AG04449 (cell line): Measurements from ENCODE around the gene SEC11A.
A peak's percentile ranks its signal among the peaks of the same experiment; 100 is the strongest.

ENCODE experiments used
- CTCF ChIA-PET: fragments of 350-600 bp; formaldehyde crosslinking; extraction: SDS; loops from one replicate; lab custom pipeline; 2021; ENCODE audit warnings: antibody characterized with exemption; lab: Yijun Ruan, JAX
- POLR2A ChIA-PET: fragments of 400-600, 350-600 bp; formaldehyde crosslinking; extraction: SDS; loops from one replicate; lab custom pipeline; 2020; ENCODE audit warnings: antibody characterized with exemption, inconsistent platforms; lab: Yijun Ruan, JAX
- DNase-seq: peaks from one replicate; pipeline ENCODE4 v3.0.0-alpha.2; 2010; ENCODE audit warnings: low read depth, low spot score
- H3K4me3 ChIP-seq: 2 replicates; pipeline ENCODE4 v1.5.1; 2011; ENCODE audit warnings: low read depth, mild to moderate bottlenecking, control low read depth, low read length
- TF ChIP-seq, protein P1 (sequence below): IDR thresholded peaks from one replicate; pipeline ENCODE4 v1.5.1; 2011; ENCODE audit warnings: mild to moderate bottlenecking, moderate library complexity, low read length, control low read depth, inconsistent platforms; ENCODE audit not compliant: insufficient read depth; ENCODE audit errors: missing control alignments

The SEC11A gene

DNA sequence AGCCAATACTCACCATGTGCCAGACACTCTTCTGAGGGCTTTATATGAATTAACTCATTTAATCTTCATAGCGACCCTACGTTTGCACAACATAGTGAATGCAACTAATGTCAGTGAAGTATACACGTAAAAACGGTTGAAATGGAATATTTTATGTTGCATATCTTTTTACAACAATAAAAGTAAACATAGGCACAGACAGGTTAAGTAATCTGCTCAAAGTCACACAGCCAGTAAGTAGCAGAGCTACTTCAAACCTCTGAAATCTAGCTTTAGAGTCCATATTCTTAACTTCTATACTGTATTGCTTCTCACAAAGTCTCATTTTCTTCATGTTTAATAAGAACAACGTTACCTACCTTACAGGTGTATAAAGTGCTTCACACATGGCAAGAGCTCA lies 1.6 kb downstream of the SEC11A start:
- TF ChIP-seq, protein P1, sequence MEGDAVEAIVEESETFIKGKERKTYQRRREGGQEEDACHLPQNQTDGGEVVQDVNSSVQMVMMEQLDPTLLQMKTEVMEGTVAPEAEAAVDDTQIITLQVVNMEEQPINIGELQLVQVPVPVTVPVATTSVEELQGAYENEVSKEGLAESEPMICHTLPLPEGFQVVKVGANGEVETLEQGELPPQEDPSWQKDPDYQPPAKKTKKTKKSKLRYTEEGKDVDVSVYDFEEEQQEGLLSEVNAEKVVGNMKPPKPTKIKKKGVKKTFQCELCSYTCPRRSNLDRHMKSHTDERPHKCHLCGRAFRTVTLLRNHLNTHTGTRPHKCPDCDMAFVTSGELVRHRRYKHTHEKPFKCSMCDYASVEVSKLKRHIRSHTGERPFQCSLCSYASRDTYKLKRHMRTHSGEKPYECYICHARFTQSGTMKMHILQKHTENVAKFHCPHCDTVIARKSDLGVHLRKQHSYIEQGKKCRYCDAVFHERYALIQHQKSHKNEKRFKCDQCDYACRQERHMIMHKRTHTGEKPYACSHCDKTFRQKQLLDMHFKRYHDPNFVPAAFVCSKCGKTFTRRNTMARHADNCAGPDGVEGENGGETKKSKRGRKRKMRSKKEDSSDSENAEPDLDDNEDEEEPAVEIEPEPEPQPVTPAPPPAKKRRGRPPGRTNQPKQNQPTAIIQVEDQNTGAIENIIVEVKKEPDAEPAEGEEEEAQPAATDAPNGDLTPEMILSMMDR, result no peak
- ChIA-PET CTCF (interaction anchor here (1.1 to 2.1 kb wide), 2 partner anchors 10 to 58 kb away, joined by 5 to 9 read pairs; no protein-coding TSS in a partner anchor), POLR2A (interaction anchor here (1.2 kb wide), 1 partner anchor 17 kb away, joined by 3 read pairs; no protein-coding TSS in a partner anchor)
- peak overlapping the region; percentile 97 for H3K4me3 ChIP-seq
- no peak for DNase-seq

DNA sequence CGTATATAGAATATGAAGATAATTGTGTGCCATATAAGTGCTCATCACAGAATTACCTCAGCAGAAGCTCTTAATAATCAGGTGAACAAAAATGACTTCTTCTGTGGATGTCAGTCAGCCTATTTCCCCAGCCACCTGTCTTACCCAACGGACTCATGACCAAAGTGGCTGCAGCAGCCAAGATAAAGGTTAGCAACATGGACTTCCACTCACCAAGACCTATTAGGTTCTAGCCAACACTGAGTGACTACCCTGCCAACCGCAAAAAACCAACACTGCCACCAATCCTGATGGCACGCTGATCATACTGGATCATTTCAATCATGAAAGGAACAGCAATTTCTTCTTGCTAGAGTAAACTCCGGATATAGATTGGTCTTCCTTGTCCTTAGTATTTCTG lies 12.1 kb downstream of the SEC11A start:
- H3K4me3 ChIP-seq, result no peak overlapping the region
- POLR2A ChIA-PET, result interaction anchor here (1.1 kb wide), 1 partner anchor 12 kb away, joined by 3 read pairs; the partner anchor contains the start of gene SEC11A
- TF ChIP-seq, protein P1, result no peak
- DNase-seq, result no peak
- CTCF ChIA-PET, result interaction anchor here (1.1 to 1.8 kb wide), 3 partner anchors 10 to 12 kb away, joined by 3 to 5 read pairs (median 4); no protein-coding TSS in a partner anchor

DNA sequence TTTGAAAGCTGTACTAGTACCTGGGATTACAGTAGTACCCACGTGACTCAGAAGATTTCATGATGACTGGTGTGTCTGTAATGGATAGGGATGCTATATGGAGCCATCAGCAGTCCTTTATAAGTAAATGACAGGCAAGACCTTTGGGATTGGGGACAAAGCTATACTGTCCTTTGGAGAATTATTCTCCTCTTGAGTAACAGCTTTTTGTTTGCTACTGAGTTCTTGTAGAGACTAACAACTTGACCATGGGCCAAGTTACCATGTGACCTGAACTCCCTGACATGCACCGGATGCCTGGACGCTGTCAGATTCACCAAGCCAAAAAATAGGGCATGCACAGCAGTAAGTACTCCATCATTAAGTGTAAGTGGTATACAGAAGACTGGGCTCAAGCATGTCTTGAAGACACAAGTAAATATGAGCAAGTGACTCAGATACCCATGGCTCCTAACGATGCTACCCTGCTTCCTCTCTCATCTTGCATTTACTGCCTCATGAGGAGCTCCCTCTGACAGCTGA lies 12.9 kb downstream of the SEC11A start:
- no peak overlapping the region for H3K4me3 ChIP-seq
- CTCF ChIA-PET, result interaction anchor here (0.7 to 1.8 kb wide), 2 partner anchors 11 to 27 kb away, joined by 3 to 5 read pairs; no protein-coding TSS in a partner anchor
- TF ChIP-seq, protein P1, result no peak
- POLR2A ChIA-PET, result no interaction called here
- DNase-seq, result no peak

DNA sequence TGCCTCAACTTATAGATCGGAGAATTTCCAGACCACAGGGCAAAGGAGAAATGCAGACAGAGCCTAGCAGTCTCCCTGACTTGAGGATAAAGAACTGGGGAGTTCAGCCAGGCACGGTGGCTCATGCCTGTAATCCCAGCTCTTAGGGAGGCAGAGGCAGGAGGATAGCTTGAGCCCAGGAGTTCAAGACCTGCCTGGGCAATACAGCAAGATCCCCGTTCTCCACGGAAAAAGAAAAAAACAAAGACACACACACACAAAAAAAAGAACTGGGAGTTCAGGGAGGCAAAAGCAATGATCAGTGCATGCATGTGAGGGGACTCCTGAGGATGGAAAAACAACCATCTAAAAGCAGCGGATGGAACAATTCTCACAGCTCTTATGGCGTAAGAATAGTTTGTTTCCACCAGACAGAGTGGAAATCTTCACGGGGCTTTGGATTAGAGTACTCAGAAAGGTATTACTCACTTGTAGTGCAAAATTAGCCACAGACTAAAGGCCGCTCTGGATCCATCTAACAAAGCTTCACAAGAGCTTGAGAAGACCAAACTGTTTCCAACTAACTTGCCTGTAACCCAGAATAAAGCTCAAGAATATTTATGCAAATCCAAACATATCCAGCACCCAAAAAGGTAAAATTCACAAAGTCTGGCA lies 16.3 kb downstream of the SEC11A start:
- ChIA-PET POLR2A (no interaction called here), CTCF (no interaction called here)
- H3K4me3 ChIP-seq, result no peak overlapping the region
- TF ChIP-seq, protein P1, result no peak
- no peak for DNase-seq

DNA sequence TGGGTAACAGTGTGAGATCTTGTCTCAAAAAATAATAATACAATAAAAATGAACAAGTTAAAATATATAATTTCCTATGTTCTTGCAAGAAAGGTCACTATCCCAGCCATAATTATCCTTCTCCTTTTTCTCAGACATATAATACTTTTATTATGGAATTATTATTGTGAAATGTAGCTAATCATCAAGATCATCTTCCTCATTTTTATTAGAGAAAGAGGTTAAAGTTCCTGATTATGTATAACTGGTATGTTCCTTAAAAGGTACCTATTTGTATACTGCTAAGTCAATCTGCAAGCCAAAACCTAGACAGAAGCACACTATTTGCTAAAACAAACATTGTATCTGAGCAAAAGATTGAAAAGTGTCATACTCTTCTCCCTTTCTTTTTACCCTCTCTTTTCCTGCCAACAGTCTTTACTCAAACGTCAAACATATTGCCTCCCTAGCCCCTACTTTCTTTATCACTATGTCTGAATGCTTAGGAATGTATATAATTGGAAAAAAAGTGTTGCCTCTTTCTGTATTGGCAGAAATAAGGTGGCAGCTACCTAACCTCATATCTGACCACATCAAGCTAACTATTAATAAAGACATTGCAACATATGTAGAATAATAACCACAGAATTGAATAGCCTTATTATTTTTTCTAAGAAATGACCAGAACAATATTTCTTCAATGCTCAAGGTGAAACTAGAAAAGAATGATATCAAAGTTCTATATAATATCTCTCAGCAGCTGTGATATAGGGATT lies 18.5 kb downstream of the SEC11A start:
- TF ChIP-seq, protein P1, result no peak
- POLR2A ChIA-PET, result interaction anchor here (0.8 to 1.5 kb wide), 3 partner anchors 9 to 19 kb away, joined by 3 to 4 read pairs (median 3); partner anchors contain the start of gene SEC11A
- no peak for DNase-seq
- CTCF ChIA-PET, result interaction anchor here (0.8 to 1.7 kb wide), 6 partner anchors 11 to 231 kb away, joined by 3 to 5 read pairs (median 3); partner anchors contain the start of gene ZNF592
- H3K4me3 ChIP-seq, result no peak overlapping the region

DNA sequence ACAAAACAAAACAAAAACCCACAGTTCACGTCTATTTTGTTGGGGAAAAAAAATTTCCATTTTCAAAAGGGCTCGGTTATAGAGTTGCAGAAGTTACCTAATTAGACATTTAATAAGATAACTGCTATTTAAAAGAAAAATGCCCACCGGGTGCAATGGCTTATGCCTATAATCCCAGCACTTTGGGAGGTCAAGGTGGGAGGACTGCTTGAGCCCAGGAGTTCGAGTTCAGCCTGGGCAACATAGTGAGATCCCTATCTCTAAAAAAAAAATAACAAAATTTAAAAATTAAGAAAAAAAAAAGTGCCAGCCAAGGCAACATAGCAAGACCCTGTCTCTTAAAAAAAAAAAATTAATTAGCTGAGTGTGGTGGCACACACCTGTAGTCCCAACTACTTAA lies 19.2 kb downstream of the SEC11A start:
- TF ChIP-seq, protein P1, result no peak
- H3K4me3 ChIP-seq, result no peak overlapping the region
- CTCF ChIA-PET, result interaction anchor here (1.4 kb wide), 1 partner anchor 13 kb away, joined by 3 read pairs; no protein-coding TSS in a partner anchor
- POLR2A ChIA-PET, result interaction anchor here (0.8 kb wide), 1 partner anchor 18 kb away, joined by 3 read pairs; no protein-coding TSS in a partner anchor
- DNase-seq, result no peak
